Hepatocyte (in vitro differentiated cells): ENCODE results near the gene ADAMTS4. TPM values are rescaled to one million over a fixed set of nuclear protein-coding genes. Genes with fewer than 3 reads are reported as not detected.

Experiments
- DNase-seq: peaks from one replicate; pipeline ENCODE4 v3.0.0-alpha.2; 2016; ENCODE audit warnings: low spot score
- H2AFZ ChIP-seq: fragments of 200-600 bp; sonication (generic); 2 replicates; pipeline ENCODE4 v1.6.0; 2016; ENCODE audit warnings: antibody characterized with exemption, mild to moderate bottlenecking
- H3K27ac ChIP-seq: fragments of 200-600 bp; sonication (generic); 2 replicates; pipeline ENCODE4 v1.5.1; 2016; ENCODE audit warnings: mild to moderate bottlenecking
- H3K27me3 ChIP-seq: fragments of 200-600 bp; sonication (generic); 2 replicates; pipeline ENCODE4 v1.6.1; 2016
- H3K36me3 ChIP-seq: fragments of 200-600 bp; sonication (generic); replicated peaks from 2 replicates; pipeline ENCODE4 v1.5.1; 2016; ENCODE audit warnings: low read depth; ENCODE audit not compliant: insufficient read depth
- H3K4me1 ChIP-seq: fragments of 200-600 bp; sonication (generic); 2 replicates; pipeline ENCODE4 v1.5.1; 2016; ENCODE audit warnings: mild to moderate bottlenecking, moderate library complexity; ENCODE audit not compliant: insufficient read depth
- H3K4me2 ChIP-seq: fragments of 200-600 bp; sonication (generic); 2 replicates; pipeline ENCODE4 v1.6.0; 2016
- H3K4me3 ChIP-seq: fragments of 200-600 bp; sonication (generic); 2 replicates; pipeline ENCODE4 v1.5.1; 2016; ENCODE audit warnings: mild to moderate bottlenecking
- H3K79me2 ChIP-seq: fragments of 200-600 bp; sonication (generic); 2 replicates; pipeline ENCODE4 v1.6.0; 2017; ENCODE audit warnings: mild to moderate bottlenecking
- H3K9me2 ChIP-seq: fragments of 200-600 bp; sonication (generic); replicated peaks from 2 replicates; pipeline ENCODE4 v1.6.0; 2017; ENCODE audit warnings: mild to moderate bottlenecking; ENCODE audit not compliant: insufficient read depth
- H3K9me3 ChIP-seq: fragments of 200-600 bp; sonication (generic); 2 replicates; pipeline ENCODE4 v1.5.1; 2016; ENCODE audit warnings: low read depth, mild to moderate bottlenecking
- H4K20me1 ChIP-seq: fragments of 200-600 bp; sonication (generic); 2 replicates; pipeline ENCODE4 v1.6.0; 2016; ENCODE audit warnings: mild to moderate bottlenecking; ENCODE audit not compliant: insufficient read depth, poor library complexity, severe bottlenecking
- EZH2 ChIP-seq: fragments of 200-600 bp; sonication (generic); IDR thresholded peaks from 2 replicates; pipeline ENCODE4 v1.6.1; 2016; ENCODE audit warnings: antibody characterized with exemption, mild to moderate bottlenecking, borderline replicate concordance
- EZH2phosphoT487 ChIP-seq: fragments of 200-600 bp; sonication (generic); IDR thresholded peaks from one replicate; pipeline ENCODE4 v1.6.1; 2018; ENCODE audit warnings: antibody characterized with exemption, mild to moderate bottlenecking, low read depth, moderate library complexity; ENCODE audit not compliant: unreplicated experiment, severe bottlenecking
- WGBS: methylation state at CpG from one replicate; pipeline ENCODE4 v1.1.6; 2016; ENCODE audit warnings: low lambda C conversion rate; ENCODE audit errors: missing lambda C conversion rate; 5-methylcytosine and 5-hydroxymethylcytosine counted together
- polyA plus RNA-seq: library from polyadenylated mRNA; unstranded; fragments of >200 nt; fragmentation: Nextera tagmentation; extraction: Ambion mirVana; gene quantifications from 2 replicates; pipeline ENCODE4 v1.2.1, GENCODE V29; 2016
- total RNA-seq: library from RNA; depleted of rRNA; stranded (reverse); fragments of >200 nt; gene quantifications from 2 replicates; pipeline ENCODE4 v1.2.3, GENCODE V29; 2014
- TF ChIP-seq, protein P1 (sequence below): fragments of 200-600 bp; sonication (generic); IDR thresholded peaks from 2 replicates; pipeline ENCODE4 v1.5.1; 2016; ENCODE audit warnings: antibody characterized with exemption, mild to moderate bottlenecking; ENCODE audit not compliant: poor library complexity

Gene ADAMTS4
- total and polyA plus RNA-seq, 2 experiments from 2014 or later, result 2.3 to 6.1 TPM

GRCh38 chr1:161233102-161233501 is 34.2 kb upstream of the ADAMTS4 start:
- H3K27ac ChIP-seq, result no peak overlapping the region
- no peak for DNase-seq
- H4K20me1 ChIP-seq, result no peaks in the 10 kb centered on the region
- H3K4me1 ChIP-seq, result no peaks in the 10 kb centered on the region
- H3K79me2 ChIP-seq, result no peaks in the 10 kb centered on the region
- TF ChIP-seq, protein P1, sequence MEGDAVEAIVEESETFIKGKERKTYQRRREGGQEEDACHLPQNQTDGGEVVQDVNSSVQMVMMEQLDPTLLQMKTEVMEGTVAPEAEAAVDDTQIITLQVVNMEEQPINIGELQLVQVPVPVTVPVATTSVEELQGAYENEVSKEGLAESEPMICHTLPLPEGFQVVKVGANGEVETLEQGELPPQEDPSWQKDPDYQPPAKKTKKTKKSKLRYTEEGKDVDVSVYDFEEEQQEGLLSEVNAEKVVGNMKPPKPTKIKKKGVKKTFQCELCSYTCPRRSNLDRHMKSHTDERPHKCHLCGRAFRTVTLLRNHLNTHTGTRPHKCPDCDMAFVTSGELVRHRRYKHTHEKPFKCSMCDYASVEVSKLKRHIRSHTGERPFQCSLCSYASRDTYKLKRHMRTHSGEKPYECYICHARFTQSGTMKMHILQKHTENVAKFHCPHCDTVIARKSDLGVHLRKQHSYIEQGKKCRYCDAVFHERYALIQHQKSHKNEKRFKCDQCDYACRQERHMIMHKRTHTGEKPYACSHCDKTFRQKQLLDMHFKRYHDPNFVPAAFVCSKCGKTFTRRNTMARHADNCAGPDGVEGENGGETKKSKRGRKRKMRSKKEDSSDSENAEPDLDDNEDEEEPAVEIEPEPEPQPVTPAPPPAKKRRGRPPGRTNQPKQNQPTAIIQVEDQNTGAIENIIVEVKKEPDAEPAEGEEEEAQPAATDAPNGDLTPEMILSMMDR, result no peak
- TF ChIP-seq EZH2phosphoT487, result no peak
- TF ChIP-seq EZH2, result no peak
- H3K9me2 ChIP-seq, result no peaks in the 10 kb centered on the region
- no peak overlapping the region for H3K4me3 ChIP-seq
- H3K27me3 ChIP-seq, result no peaks in the 10 kb centered on the region
- no peaks in the 10 kb centered on the region for H3K36me3 ChIP-seq
- H3K9me3 ChIP-seq, result no peaks in the 10 kb centered on the region
- H2AFZ ChIP-seq, result no peak overlapping the region
- no peak overlapping the region for H3K4me2 ChIP-seq
- 91% methylated on average over 9 of the region's 9 CpGs for WGBS

DNA sequence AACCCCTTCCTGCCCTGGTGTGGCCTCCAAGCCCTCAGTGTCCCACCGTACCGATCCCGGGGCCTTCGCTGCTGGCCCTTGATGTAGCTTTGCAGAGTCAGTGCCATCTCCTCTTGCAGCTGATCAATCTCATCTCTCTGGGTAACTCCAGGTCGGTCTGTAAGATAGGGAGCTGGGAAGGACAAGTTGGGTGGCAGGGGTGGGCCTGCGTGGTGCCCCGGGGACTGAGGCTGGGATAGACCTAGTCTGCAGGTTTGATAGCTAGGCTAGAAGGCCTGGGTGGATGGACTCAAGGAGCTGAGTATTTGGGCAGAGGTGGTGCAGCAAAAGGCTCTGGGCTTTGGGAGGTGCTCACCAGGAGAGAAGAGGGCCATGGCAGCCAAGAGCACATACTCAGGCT is 31.9 kb upstream of the ADAMTS4 start:
- WGBS, result 97% methylated on average over 7 of the region's 7 CpGs
- H3K27ac ChIP-seq, result no peak overlapping the region
- H3K36me3 ChIP-seq, result no peaks in the 10 kb centered on the region
- H3K4me1 ChIP-seq, result peaks cover 10% of the 10 kb centered on the region
- no peaks in the 10 kb centered on the region for H3K27me3 ChIP-seq
- peaks cover 4% of the 10 kb centered on the region for H3K79me2 ChIP-seq
- H4K20me1 ChIP-seq, result no peaks in the 10 kb centered on the region
- no peak for TF ChIP-seq EZH2
- TF ChIP-seq EZH2phosphoT487, result no peak
- TF ChIP-seq, protein P1, result no peak
- DNase-seq, result no peak
- no peak overlapping the region for H3K4me3 ChIP-seq
- H3K9me3 ChIP-seq, result no peaks in the 10 kb centered on the region
- H3K4me2 ChIP-seq, result no peak overlapping the region
- H2AFZ ChIP-seq, result no peak overlapping the region
- no peaks in the 10 kb centered on the region for H3K9me2 ChIP-seq

DNA sequence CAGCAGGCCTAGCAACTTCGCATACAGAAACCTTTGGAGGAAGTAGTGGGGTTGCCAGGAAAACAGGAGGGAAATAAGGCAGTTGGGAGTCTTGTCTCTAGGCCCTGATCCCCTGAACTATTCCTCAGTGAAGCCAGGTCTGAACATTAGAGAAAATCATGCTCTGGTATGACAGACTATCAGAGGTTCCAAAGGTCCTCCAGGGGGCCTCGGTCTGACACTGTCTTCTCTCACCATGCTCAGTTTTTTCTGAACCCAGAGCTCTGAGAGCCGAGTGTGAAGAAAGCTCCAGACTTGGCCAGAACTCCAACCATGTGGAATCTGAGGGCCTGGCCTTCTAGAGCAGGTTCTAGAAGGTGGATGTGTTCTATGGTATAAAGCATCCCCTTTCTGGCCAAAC is 31.0 kb upstream of the ADAMTS4 start:
- H3K4me1 ChIP-seq, result peaks cover 10% of the 10 kb centered on the region
- H3K79me2 ChIP-seq, result peaks cover 4% of the 10 kb centered on the region
- TF ChIP-seq EZH2phosphoT487, result no peak
- TF ChIP-seq EZH2, result no peak
- TF ChIP-seq, protein P1, result no peak
- H3K9me2 ChIP-seq, result no peaks in the 10 kb centered on the region
- no peaks in the 10 kb centered on the region for H4K20me1 ChIP-seq
- DNase-seq, result no peak
- no peak overlapping the region for H3K4me2 ChIP-seq
- no peak overlapping the region for H3K27ac ChIP-seq
- H2AFZ ChIP-seq, result no peak overlapping the region
- H3K4me3 ChIP-seq, result no peak overlapping the region
- H3K9me3 ChIP-seq, result no peaks in the 10 kb centered on the region
- WGBS, result 61% methylated on average over 3 of the region's 3 CpGs
- H3K27me3 ChIP-seq, result no peaks in the 10 kb centered on the region
- no peaks in the 10 kb centered on the region for H3K36me3 ChIP-seq

DNA sequence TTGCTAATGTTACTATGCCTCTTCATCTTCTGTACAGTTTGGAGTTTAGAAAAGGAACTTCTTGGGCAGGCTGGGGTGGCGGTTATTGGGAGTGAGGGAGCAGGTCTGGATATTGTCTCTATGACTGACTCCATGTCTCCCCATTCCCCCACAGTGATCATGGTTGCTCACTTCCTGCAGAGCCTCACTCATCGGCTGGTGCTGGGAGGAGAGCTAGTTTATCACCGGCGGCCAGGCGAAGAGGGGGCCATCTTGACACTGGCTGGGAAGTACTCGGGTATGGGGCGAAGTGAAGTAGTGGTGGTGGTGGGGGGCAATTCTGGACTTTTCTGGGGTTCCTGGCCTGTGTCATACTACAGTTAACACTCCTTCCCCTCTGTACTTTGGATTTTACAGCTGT is 29.2 kb upstream of the ADAMTS4 start:
- Histone ChIP-seq H3K27me3 (no peaks in the 10 kb centered on the region), H3K27ac (no peak overlapping the region), H3K4me1 (peaks cover 10% of the 10 kb centered on the region), H3K36me3 (no peaks in the 10 kb centered on the region), H4K20me1 (no peaks in the 10 kb centered on the region), H3K79me2 (peaks cover 4% of the 10 kb centered on the region), H3K4me2 (peak overlapping the region; percentile 79), H3K4me3 (no peak overlapping the region), H3K9me2 (no peaks in the 10 kb centered on the region), H3K9me3 (no peaks in the 10 kb centered on the region), H2AFZ (no peak overlapping the region)
- 88% methylated on average over 7 of the region's 7 CpGs for WGBS
- no peak for DNase-seq
- TF ChIP-seq, protein P1, result no peak
- no peak for TF ChIP-seq EZH2
- TF ChIP-seq EZH2phosphoT487, result no peak
